AG10803 (cell line): ENCODE measurements around the gene RGR.

ENCODE experiments used
- DNase-seq: peaks from one replicate; pipeline ENCODE4 v3.0.0; 2010; ENCODE audit warnings: low read depth
- H3K4me3 ChIP-seq: 2 replicates; pipeline ENCODE4 v1.5.1; 2011; ENCODE audit warnings: mild to moderate bottlenecking, low read length, control low read depth
- TF ChIP-seq, protein P1 (sequence below): conservative IDR thresholded peaks from 2 replicates; pipeline ENCODE4 v1.5.1; 2011; ENCODE audit warnings: mild to moderate bottlenecking, low read length, control low read depth, inconsistent platforms

Gene RGR

GRCh38 chr10:84308481-84309304 is 63.8 kb downstream of the RGR start:
- DNase-seq, result peak; percentile 23
- no peak overlapping the region for H3K4me3 ChIP-seq
- TF ChIP-seq, protein P1, sequence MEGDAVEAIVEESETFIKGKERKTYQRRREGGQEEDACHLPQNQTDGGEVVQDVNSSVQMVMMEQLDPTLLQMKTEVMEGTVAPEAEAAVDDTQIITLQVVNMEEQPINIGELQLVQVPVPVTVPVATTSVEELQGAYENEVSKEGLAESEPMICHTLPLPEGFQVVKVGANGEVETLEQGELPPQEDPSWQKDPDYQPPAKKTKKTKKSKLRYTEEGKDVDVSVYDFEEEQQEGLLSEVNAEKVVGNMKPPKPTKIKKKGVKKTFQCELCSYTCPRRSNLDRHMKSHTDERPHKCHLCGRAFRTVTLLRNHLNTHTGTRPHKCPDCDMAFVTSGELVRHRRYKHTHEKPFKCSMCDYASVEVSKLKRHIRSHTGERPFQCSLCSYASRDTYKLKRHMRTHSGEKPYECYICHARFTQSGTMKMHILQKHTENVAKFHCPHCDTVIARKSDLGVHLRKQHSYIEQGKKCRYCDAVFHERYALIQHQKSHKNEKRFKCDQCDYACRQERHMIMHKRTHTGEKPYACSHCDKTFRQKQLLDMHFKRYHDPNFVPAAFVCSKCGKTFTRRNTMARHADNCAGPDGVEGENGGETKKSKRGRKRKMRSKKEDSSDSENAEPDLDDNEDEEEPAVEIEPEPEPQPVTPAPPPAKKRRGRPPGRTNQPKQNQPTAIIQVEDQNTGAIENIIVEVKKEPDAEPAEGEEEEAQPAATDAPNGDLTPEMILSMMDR, result no peak
